Nephron progenitor cell (in vitro differentiated cells): ENCODE measurements around the gene TFE3.

ENCODE experiments used
- DNase-seq: peaks from one replicate; pipeline ENCODE4 v3.0.0; 2021
- H3K27ac Mint-ChIP-seq: 2 replicates; pipeline ENCODE4 v1.8.0; 2021; ENCODE audit warnings: mild to moderate bottlenecking, moderate library complexity, mixed read lengths
- H3K27me3 Mint-ChIP-seq: 2 replicates; pipeline ENCODE4 v1.8.0; 2021; ENCODE audit warnings: mild to moderate bottlenecking, low read depth, mixed read lengths; ENCODE audit not compliant: poor library complexity
- H3K36me3 Mint-ChIP-seq: 2 replicates; pipeline ENCODE4 v1.8.0; 2021; ENCODE audit warnings: low read depth, mixed read lengths
- H3K4me1 Mint-ChIP-seq: 2 replicates; pipeline ENCODE4 v1.8.0; 2021; ENCODE audit warnings: mixed read lengths
- H3K4me3 Mint-ChIP-seq: 2 replicates; pipeline ENCODE4 v1.8.0; 2021; ENCODE audit warnings: mild to moderate bottlenecking, moderate library complexity, mixed read lengths
- H3K9me3 Mint-ChIP-seq: 2 replicates; pipeline ENCODE4 v1.8.0; 2021; ENCODE audit warnings: mild to moderate bottlenecking, moderate library complexity, mixed read lengths
- CTCF ChIP-seq: fragments of 200-600 bp; sonication (generic); IDR thresholded peaks from 2 replicates; pipeline ENCODE4 v1.5.0; 2021; ENCODE audit warnings: antibody characterized with exemption

Gene TFE3

GRCh38 chrX:49069038-49069437 is 25.9 kb upstream of the TFE3 start:
- DNase-seq = no peak
- Mint-ChIP-seq H3K27ac (peak overlapping the region; percentile 66), H3K27me3 (no peaks in the 10 kb centered on the region), H3K36me3 (peaks cover 6% of the 10 kb centered on the region), H3K4me3 (no peak overlapping the region), H3K9me3 (peaks cover 59% of the 10 kb centered on the region), H3K4me1 (peaks cover 15% of the 10 kb centered on the region)
- TF ChIP-seq CTCF = no peak

GRCh38 chrX:49067285-49068120 is 24.3 kb upstream of the TFE3 start:
- DNase-seq = no peak
- peaks cover 4% of the 10 kb centered on the region for H3K4me1 Mint-ChIP-seq
- TF ChIP-seq CTCF = no peak
- H3K9me3 Mint-ChIP-seq = peaks cover 50% of the 10 kb centered on the region
- no peak overlapping the region for H3K4me3 Mint-ChIP-seq
- H3K27me3 Mint-ChIP-seq = no peaks in the 10 kb centered on the region
- H3K27ac Mint-ChIP-seq = no peak overlapping the region
- H3K36me3 Mint-ChIP-seq = peaks cover 6% of the 10 kb centered on the region

GRCh38 chrX:49066690-49067089 is 23.5 kb upstream of the TFE3 start:
- H3K27me3 Mint-ChIP-seq = no peaks in the 10 kb centered on the region
- H3K4me3 Mint-ChIP-seq = no peak overlapping the region
- no peaks in the 10 kb centered on the region for H3K4me1 Mint-ChIP-seq
- no peak for DNase-seq
- H3K36me3 Mint-ChIP-seq = peaks cover 6% of the 10 kb centered on the region
- H3K9me3 Mint-ChIP-seq = peaks cover 52% of the 10 kb centered on the region
- H3K27ac Mint-ChIP-seq = no peak overlapping the region
- no peak for TF ChIP-seq CTCF

GRCh38 chrX:49066278-49066677 is 23.1 kb upstream of the TFE3 start:
- no peak overlapping the region for H3K27ac Mint-ChIP-seq
- peaks cover 3% of the 10 kb centered on the region for H3K36me3 Mint-ChIP-seq
- H3K4me1 Mint-ChIP-seq = no peaks in the 10 kb centered on the region
- no peaks in the 10 kb centered on the region for H3K27me3 Mint-ChIP-seq
- H3K9me3 Mint-ChIP-seq = peaks cover 52% of the 10 kb centered on the region
- TF ChIP-seq CTCF = no peak
- no peak for DNase-seq
- no peak overlapping the region for H3K4me3 Mint-ChIP-seq

- H3K4me1 Mint-ChIP-seq = no peaks in the 10 kb centered on the region
Measured at GRCh38 chrX:49064735-49065134, 21.6 kb upstream of the TFE3 start.

More at GRCh38 chrX:49064735-49065134, 21.6 kb upstream of the TFE3 start:
- no peak overlapping the region for H3K4me3 Mint-ChIP-seq
- peaks cover 4% of the 10 kb centered on the region for H3K27me3 Mint-ChIP-seq
- H3K9me3 Mint-ChIP-seq = peaks cover 55% of the 10 kb centered on the region
- peak overlapping the region; percentile 69 for H3K27ac Mint-ChIP-seq
- H3K36me3 Mint-ChIP-seq = no peaks in the 10 kb centered on the region
- no peak for TF ChIP-seq CTCF
- DNase-seq = no peak
